Breast epithelium (tissue), 3 donors: Measurements from ENCODE around the gene ASAP2.

Source experiments
- POLR2A ChIP-seq: fragments of 450-650 bp; IDR thresholded peaks from one replicate; pipeline ENCODE4 v1.6.1; 2016; ENCODE audit warnings: antibody characterized with exemption, mild to moderate bottlenecking, moderate library complexity
- TF ChIP-seq, protein P1 (sequence below), 3 donors: fragments of 450-650 bp; IDR thresholded peaks; one replicate each; pipeline ENCODE4 v1.5.1; 2016 to 2017; ENCODE audit warnings: antibody characterized with exemption in 3 of 3, mild to moderate bottlenecking in 3 of 3, moderate library complexity in 3 of 3

DNA sequence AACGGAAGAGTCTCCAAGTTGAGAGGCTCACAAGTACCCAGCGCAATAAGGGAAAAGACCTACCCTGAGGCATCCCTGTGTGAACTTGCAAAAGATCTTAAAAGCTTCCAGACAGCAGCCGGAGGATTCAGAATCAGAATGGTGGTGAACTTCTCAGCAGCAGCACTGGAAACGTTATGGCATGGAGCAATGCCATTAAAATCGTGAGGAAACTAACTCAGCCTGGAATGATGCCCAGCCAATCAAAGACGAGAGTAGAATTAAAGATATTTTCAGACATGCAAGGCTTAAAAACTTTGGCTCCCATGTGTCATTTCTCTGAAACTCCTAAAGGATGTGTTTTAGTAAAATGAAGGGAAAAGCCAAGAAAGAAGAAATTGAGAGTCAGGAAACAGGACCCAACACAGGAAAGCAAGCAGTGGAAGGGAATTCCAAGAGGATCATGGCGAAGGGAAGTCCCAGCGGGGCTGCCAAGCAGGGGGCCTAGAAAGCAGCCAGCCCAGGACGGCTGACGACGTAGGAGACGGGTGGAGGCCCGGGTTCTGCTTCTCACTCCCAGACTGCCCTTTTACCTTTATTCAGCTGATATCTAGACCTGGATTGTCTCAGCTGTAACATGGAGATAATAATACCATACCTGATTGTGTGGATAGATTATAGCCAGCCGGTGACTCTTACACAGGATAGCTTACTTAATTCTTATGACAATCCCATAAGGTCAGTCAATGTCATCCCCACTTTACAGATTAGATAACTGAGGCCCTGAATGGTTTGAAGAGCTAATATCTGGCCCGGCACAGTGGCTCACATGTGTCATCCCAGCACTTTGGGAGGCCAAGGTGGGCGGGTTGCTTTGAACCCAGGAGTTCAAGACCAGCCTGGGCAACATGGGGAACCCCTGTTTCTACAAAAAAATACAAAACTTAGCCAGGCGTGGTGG is 92.8 kb downstream of the ASAP2 start:
- TF ChIP-seq, protein P1, sequence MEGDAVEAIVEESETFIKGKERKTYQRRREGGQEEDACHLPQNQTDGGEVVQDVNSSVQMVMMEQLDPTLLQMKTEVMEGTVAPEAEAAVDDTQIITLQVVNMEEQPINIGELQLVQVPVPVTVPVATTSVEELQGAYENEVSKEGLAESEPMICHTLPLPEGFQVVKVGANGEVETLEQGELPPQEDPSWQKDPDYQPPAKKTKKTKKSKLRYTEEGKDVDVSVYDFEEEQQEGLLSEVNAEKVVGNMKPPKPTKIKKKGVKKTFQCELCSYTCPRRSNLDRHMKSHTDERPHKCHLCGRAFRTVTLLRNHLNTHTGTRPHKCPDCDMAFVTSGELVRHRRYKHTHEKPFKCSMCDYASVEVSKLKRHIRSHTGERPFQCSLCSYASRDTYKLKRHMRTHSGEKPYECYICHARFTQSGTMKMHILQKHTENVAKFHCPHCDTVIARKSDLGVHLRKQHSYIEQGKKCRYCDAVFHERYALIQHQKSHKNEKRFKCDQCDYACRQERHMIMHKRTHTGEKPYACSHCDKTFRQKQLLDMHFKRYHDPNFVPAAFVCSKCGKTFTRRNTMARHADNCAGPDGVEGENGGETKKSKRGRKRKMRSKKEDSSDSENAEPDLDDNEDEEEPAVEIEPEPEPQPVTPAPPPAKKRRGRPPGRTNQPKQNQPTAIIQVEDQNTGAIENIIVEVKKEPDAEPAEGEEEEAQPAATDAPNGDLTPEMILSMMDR (IDR thresholded peaks at IDR 0.05): no peak
- TF ChIP-seq POLR2A: no peak
